Kidney (tissue), 14 donors: ENCODE results near the gene PGA3. TPM values are rescaled to one million over a fixed set of nuclear protein-coding genes. Genes with fewer than 3 reads are reported as not detected.

Source experiments
- DNase-seq, 5 donors: peaks; one replicate each; pipeline ENCODE4 v3.0.0-alpha.2; 2013 to 2020
- FAIRE-seq: peaks from 2 replicates; lab custom pipeline; 2012; peaks lifted over from hg19 to GRCh38; lab: Jason Lieb, UNC
- H3K27ac ChIP-seq, 2 donors: one replicate each; pipeline ENCODE4 v1.7.0; 2013; ENCODE audit warnings: low read depth in 2 of 2, low read length in 2 of 2, inconsistent platforms in 1 of 2
- H3K27me3 ChIP-seq: one replicate; pipeline ENCODE4 v1.7.1; 2013; ENCODE audit warnings: low read length, inconsistent platforms; ENCODE audit not compliant: control insufficient read depth, insufficient read depth
- H3K36me3 ChIP-seq, 3 donors: one replicate each; pipeline versions ENCODE4 v1.7.0 to v1.7.1; 2013; ENCODE audit warnings: low read length in 3 of 3, control low read depth in 1 of 3, inconsistent platforms in 1 of 3; ENCODE audit not compliant: insufficient read depth in 3 of 3, control insufficient read depth in 2 of 3
- H3K4me1 ChIP-seq, 3 donors: one replicate each; pipeline versions ENCODE4 v1.7.0 to v1.7.1; 2013; ENCODE audit warnings: low read length in 3 of 3, inconsistent platforms in 1 of 3, low read depth in 1 of 3; ENCODE audit not compliant: control insufficient read depth in 2 of 3, insufficient read depth in 2 of 3
- H3K4me3 ChIP-seq, 3 donors: one replicate each; pipeline versions ENCODE4 v1.7.0 to v1.8.1; 2013; ENCODE audit warnings: low read length in 3 of 3, control low read depth in 1 of 3, inconsistent platforms in 1 of 3
- H3K9ac ChIP-seq, 3 donors: one replicate each; pipeline versions ENCODE4 v1.7.0 to v1.7.1; 2013; ENCODE audit warnings: low read length in 3 of 3, control low read depth in 1 of 3, inconsistent platforms in 1 of 3
- H3K9me3 ChIP-seq, 3 donors: one replicate each; pipeline versions ENCODE4 v1.7.0 to v1.7.1; 2013; ENCODE audit warnings: low read length in 3 of 3, control low read depth in 1 of 3, inconsistent platforms in 1 of 3; ENCODE audit not compliant: control insufficient read depth in 2 of 3, insufficient read depth in 1 of 3
- intact Hi-C: fragments of 100-400 bp; cut with DNase I; formaldehyde crosslinking; loops from one replicate; pipeline ENCODE4 v1.11.1; 2022
- polyA plus RNA-seq: library from polyadenylated mRNA; stranded (reverse); fragments of 350-450 nt; fragmentation: Illumina TruSeq; extraction: RNeasy Lipid Tissue Mini Kit (QIAGEN cat#74804); gene quantifications from one replicate; pipeline ENCODE4 v1.2.3, GENCODE V29; 2014; ENCODE audit warnings: low read depth, low replicate concordance; ENCODE audit not compliant: insufficient read depth
- total RNA-seq: library from RNA; stranded (reverse); fragmentation: NEBNext Ultra II Directional; extraction: Animal tissue kit (Norgen Biotek cat#: 25700); gene quantifications from one replicate; pipeline ENCODE4 v1.2.1, GENCODE V29; 2021
- TF ChIP-seq, protein P1 (sequence below): IDR thresholded peaks from 3 replicates; pipeline ENCODE4 v1.5.1; 2012; ENCODE audit warnings: mild to moderate bottlenecking, moderate library complexity, borderline replicate concordance; ENCODE audit not compliant: insufficient read depth; ENCODE audit errors: extremely low read depth
- donor health status: control.
- donor health status: control.
- donor health status: control.
- donor health status: control.
- donor health status: control.
- donor health status: DM: yes; HTN: yes; CAD: no.
- donor health status: Normal renal cell carcinoma (clear cell type).

Gene PGA3
- total and polyA plus RNA-seq, 2 donors from 2014 or later: 0.54 TPM; not detected in 1

GRCh38 chr11:61162092-61162941 lies 41.0 kb upstream of the PGA3 start:
- Histone ChIP-seq H3K27me3 (no peaks in the 10 kb centered on the region), H3K4me3 (peak overlapping the region; percentile 70 to 89 (median 89)), H3K9ac (peak overlapping the region; percentile 41 to 85 (median 83)), H3K27ac (peak overlapping the region; percentile 92 to 97), H3K4me1 (peaks cover 4 to 23% (median 12%) of the 10 kb centered on the region in 3 donors), H3K36me3 (no peaks in the 10 kb centered on the region), H3K9me3 (no peaks in the 10 kb centered on the region)
- no peak for FAIRE-seq
- intact Hi-C loops: no loop called here
- TF ChIP-seq, protein P1, sequence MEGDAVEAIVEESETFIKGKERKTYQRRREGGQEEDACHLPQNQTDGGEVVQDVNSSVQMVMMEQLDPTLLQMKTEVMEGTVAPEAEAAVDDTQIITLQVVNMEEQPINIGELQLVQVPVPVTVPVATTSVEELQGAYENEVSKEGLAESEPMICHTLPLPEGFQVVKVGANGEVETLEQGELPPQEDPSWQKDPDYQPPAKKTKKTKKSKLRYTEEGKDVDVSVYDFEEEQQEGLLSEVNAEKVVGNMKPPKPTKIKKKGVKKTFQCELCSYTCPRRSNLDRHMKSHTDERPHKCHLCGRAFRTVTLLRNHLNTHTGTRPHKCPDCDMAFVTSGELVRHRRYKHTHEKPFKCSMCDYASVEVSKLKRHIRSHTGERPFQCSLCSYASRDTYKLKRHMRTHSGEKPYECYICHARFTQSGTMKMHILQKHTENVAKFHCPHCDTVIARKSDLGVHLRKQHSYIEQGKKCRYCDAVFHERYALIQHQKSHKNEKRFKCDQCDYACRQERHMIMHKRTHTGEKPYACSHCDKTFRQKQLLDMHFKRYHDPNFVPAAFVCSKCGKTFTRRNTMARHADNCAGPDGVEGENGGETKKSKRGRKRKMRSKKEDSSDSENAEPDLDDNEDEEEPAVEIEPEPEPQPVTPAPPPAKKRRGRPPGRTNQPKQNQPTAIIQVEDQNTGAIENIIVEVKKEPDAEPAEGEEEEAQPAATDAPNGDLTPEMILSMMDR: no peak
- DNase-seq: peak in 3 of 5 donors; percentile 34 to 60 (median 49)

GRCh38 chr11:61163021-61163420 lies 40.3 kb upstream of the PGA3 start:
- FAIRE-seq: no peak

GRCh38 chr11:61163714-61164605 lies 39.4 kb upstream of the PGA3 start:
- Histone ChIP-seq H3K27ac (peak overlapping the region in 1 of 2 donors; percentile 8), H3K4me3 (no peak overlapping the region), H3K36me3 (no peaks in the 10 kb centered on the region), H3K9me3 (no peaks in the 10 kb centered on the region), H3K9ac (no peak overlapping the region), H3K4me1 (peaks cover 4 to 19% (median 12%) of the 10 kb centered on the region in 3 donors), H3K27me3 (no peaks in the 10 kb centered on the region)
- TF ChIP-seq, protein P1: no peak
- FAIRE-seq (no peak), DNase-seq (no peak)
- intact Hi-C loops: no loop called here

More at GRCh38 chr11:61163021-61163420, 40.3 kb upstream of the PGA3 start:
- Histone ChIP-seq H3K9ac (no peak overlapping the region), H3K27ac (no peak overlapping the region), H3K36me3 (no peaks in the 10 kb centered on the region), H3K4me3 (no peak overlapping the region), H3K9me3 (no peaks in the 10 kb centered on the region), H3K4me1 (peaks cover 4 to 23% (median 12%) of the 10 kb centered on the region in 3 donors), H3K27me3 (no peaks in the 10 kb centered on the region)
- no peak for DNase-seq
- intact Hi-C loops: no loop called here
- TF ChIP-seq, protein P1: no peak
